B cell (primary cell): ENCODE measurements around the gene PTPN1. TPM values are rescaled to one million over a fixed set of nuclear protein-coding genes. Genes with fewer than 3 reads are reported as not detected.

Experiments used
- ATAC-seq: fragments of 200-7000 bp; cut with Tn5 transposase; one replicate; pipeline ENCODE4 v1.10.0; 2021; ENCODE audit warnings: low read depth, mild to moderate bottlenecking, moderate number of reproducible peaks, moderate library complexity
- CTCF ChIA-PET: fragments of 350-600 bp; sonication (Branson Sonifier 250); formaldehyde crosslinking; loops from one replicate; lab custom pipeline; 2021; ENCODE audit warnings: antibody characterized with exemption, inconsistent platforms; lab: Charles Lee
- POLR2A ChIA-PET: fragments of 350-600 bp; sonication (Branson Sonifier 250); formaldehyde crosslinking; loops from one replicate; lab custom pipeline; 2021; ENCODE audit warnings: antibody characterized with exemption; lab: Charles Lee
- DNase-seq: peaks from one replicate; pipeline ENCODE4 v3.0.0; 2013
- H2AFZ ChIP-seq: 2 replicates; pipeline ENCODE4 v1.6.1; 2012; ENCODE audit warnings: mild to moderate bottlenecking, low read depth, low read length; ENCODE audit not compliant: insufficient read depth, poor library complexity, severe bottlenecking
- H3K27ac ChIP-seq, 2 donors: 1 replicate in 1 of 2; 2 replicates in 1 of 2; pipeline ENCODE4 v1.5.1; 2012 to 2013; ENCODE audit warnings: low read length in 2 of 2, mild to moderate bottlenecking in 2 of 2, moderate library complexity in 1 of 2
- H3K27me3 ChIP-seq, 4 experiments: fragments of 200-600 bp in 1 of 4; sonication (generic) in 1 of 4; replicated peaks in 1 of 4; 1 replicate in 2 of 4; 2 replicates in 2 of 4; pipeline versions ENCODE4 v1.6.1 to v1.7.0; 2013 to 2016; ENCODE audit warnings: low read length in 3 of 4, mild to moderate bottlenecking in 2 of 4, mixed read lengths in 1 of 4, moderate library complexity in 1 of 4; ENCODE audit not compliant: insufficient read depth in 4 of 4, control insufficient read depth in 3 of 4; ENCODE audit errors: control extremely low read depth in 1 of 4
- H3K36me3 ChIP-seq, 2 experiments: replicated peaks in 1 of 2; 1 replicate in 1 of 2; 2 replicates in 1 of 2; pipeline versions ENCODE4 v1.6.1 to v1.7.1; 2013; ENCODE audit warnings: low read length in 1 of 2; ENCODE audit not compliant: insufficient read depth in 2 of 2, control insufficient read depth in 1 of 2; ENCODE audit errors: control extremely low read depth in 1 of 2, extremely low read depth in 1 of 2
- H3K4me1 ChIP-seq, 2 donors: fragments of 200-600 bp in 1 of 2; sonication (generic) in 1 of 2; 1 replicate in 1 of 2; 2 replicates in 1 of 2; pipeline versions ENCODE4 v1.5.1 to v1.6.1; 2013 to 2017; ENCODE audit warnings: low read length in 2 of 2; ENCODE audit not compliant: control insufficient read depth in 2 of 2, insufficient read depth in 2 of 2
- H3K4me2 ChIP-seq: replicated peaks from 2 replicates; pipeline ENCODE3; 2012; ENCODE audit warnings: mild to moderate bottlenecking, low read depth, low read length; ENCODE audit not compliant: poor library complexity, severe bottlenecking
- H3K4me3 ChIP-seq, 5 experiments: fragments of 200-600 bp in 1 of 5; sonication (generic) in 1 of 5; 1 replicate in 3 of 5; 2 replicates in 2 of 5; pipeline versions ENCODE4 v1.5.1 to v1.7.0; 2011 to 2016; ENCODE audit warnings: low read length in 4 of 5, mild to moderate bottlenecking in 4 of 5, low read depth in 2 of 5, control low read depth in 1 of 5, moderate library complexity in 1 of 5; ENCODE audit not compliant: insufficient read depth in 1 of 5; ENCODE audit errors: control extremely low read depth in 1 of 5, extremely low read depth in 1 of 5
- H3K79me2 ChIP-seq: fragments of 200-600 bp; sonication (generic); one replicate; pipeline ENCODE4 v1.6.0; 2016; ENCODE audit warnings: low read length; ENCODE audit not compliant: control insufficient read depth, insufficient read depth
- H3K9ac ChIP-seq: fragments of 200-600 bp; sonication (generic); 2 replicates; pipeline ENCODE4 v1.6.1; 2017; ENCODE audit warnings: mild to moderate bottlenecking, low read length, moderate library complexity
- H3K9me3 ChIP-seq, 3 donors: one replicate each; pipeline versions ENCODE4 v1.6.1 to v1.7.1; 2013; ENCODE audit warnings: low read length in 2 of 3; ENCODE audit not compliant: control insufficient read depth in 2 of 3, insufficient read depth in 1 of 3; ENCODE audit errors: control extremely low read depth in 1 of 3
- H4K20me1 ChIP-seq: 2 replicates; pipeline ENCODE4 v1.6.0; 2012; ENCODE audit warnings: mild to moderate bottlenecking, low read length; ENCODE audit not compliant: insufficient read depth, control insufficient read depth, poor library complexity, severe bottlenecking
- H3K27ac Mint-ChIP-seq: one replicate; pipeline ENCODE4 v1.8.0; 2021; ENCODE audit warnings: mixed read lengths
- H3K27me3 Mint-ChIP-seq: one replicate; pipeline ENCODE4 v1.8.0; 2021; ENCODE audit warnings: mixed read lengths
- H3K4me1 Mint-ChIP-seq: one replicate; pipeline ENCODE4 v1.8.0; 2021; ENCODE audit warnings: mixed read lengths
- H3K4me3 Mint-ChIP-seq: one replicate; pipeline ENCODE4 v1.8.0; 2021; ENCODE audit warnings: mixed read lengths
- H3K9me3 Mint-ChIP-seq: one replicate; pipeline ENCODE4 v1.8.0; 2022; ENCODE audit warnings: mixed read lengths; ENCODE audit not compliant: insufficient read depth
- EZH2 ChIP-seq: IDR thresholded peaks from 2 replicates; pipeline ENCODE4 v1.6.1; 2012; ENCODE audit warnings: borderline replicate concordance, low read depth, mild to moderate bottlenecking, moderate library complexity, low read length; ENCODE audit not compliant: insufficient read depth, poor library complexity, severe bottlenecking
- WGBS: methylation state at CpG from one replicate; pipeline ENCODE4 v1.1.5; 2013; ENCODE audit warnings: missing lambda C conversion rate; ENCODE audit not compliant: insufficient coverage; 5-methylcytosine and 5-hydroxymethylcytosine counted together
- intact Hi-C: fragments of 100-400 bp; cut with micrococcal nuclease; formaldehyde crosslinking; loops from one replicate; pipeline ENCODE4 v1.10.0; 2022
- polyA plus RNA-seq: library from polyadenylated mRNA; depleted of rRNA; stranded (reverse); fragments of >200 nt; gene quantifications from 2 replicates; pipeline ENCODE4 v1.2.3, GENCODE V29; 2012
- total RNA-seq, 2 donors: library from RNA; stranded (reverse); fragments of 120-200 nt in 1 of 2; gene quantifications; 1 replicate in 1 of 2; 2 replicates in 1 of 2; pipeline versions ENCODE4 v1.2.3 to v1.2.4, GENCODE V29; 2013 to 2022
- TF ChIP-seq, protein P1 (sequence below): fragments of 200-600 bp; IDR thresholded peaks from one replicate; pipeline ENCODE4 v1.8.0; 2022; ENCODE audit warnings: antibody characterized with exemption, mild to moderate bottlenecking

Gene PTPN1
- total and polyA plus RNA-seq, 2 donors (not counting 1 experiment from before 2014, with no cell fraction given): 77.4 to 134 TPM

DNA sequence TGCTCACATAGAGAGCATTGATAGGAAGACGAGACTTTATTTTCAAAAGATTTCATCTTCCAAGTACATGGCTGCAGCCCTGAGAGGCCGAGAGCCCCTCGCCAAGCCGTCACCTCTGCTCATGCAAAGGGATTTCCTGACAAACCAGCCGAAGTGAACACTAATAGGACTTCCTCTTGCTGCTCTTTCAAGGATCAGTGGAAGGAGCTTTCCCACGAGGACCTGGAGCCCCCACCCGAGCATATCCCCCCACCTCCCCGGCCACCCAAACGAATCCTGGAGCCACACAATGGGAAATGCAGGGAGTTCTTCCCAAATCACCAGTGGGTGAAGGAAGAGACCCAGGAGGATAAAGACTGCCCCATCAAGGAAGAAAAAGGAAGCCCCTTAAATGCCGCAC is 69.3 kb downstream of the PTPN1 start:
- Histone ChIP-seq H2AFZ (no peak overlapping the region), H3K36me3 (peaks cover 9 to 93% of the 10 kb centered on the region in 2 experiments), H3K9me3 (no peaks in the 10 kb centered on the region), H3K4me3 (no peak overlapping the region), H3K4me2 (no peak overlapping the region), H3K27me3 (no peaks in the 10 kb centered on the region), H3K27ac (no peak overlapping the region), H3K9ac (no peak overlapping the region), H3K79me2 (peaks cover 53% of the 10 kb centered on the region), H3K4me1 (peaks cover 20 to 41% of the 10 kb centered on the region in 2 donors), H4K20me1 (peaks cover 64% of the 10 kb centered on the region)
- Mint-ChIP-seq H3K4me3 (no peak overlapping the region), H3K4me1 (peaks cover 47% of the 10 kb centered on the region), H3K27me3 (no peaks in the 10 kb centered on the region), H3K9me3 (no peaks in the 10 kb centered on the region), H3K27ac (no peak overlapping the region)
- DNase-seq: no peak
- ATAC-seq: no peak
- ChIA-PET CTCF (interaction anchor here (0.6 to 15.6 kb wide), 21 partner anchors 9 to 391 kb away, joined by 3 to 180 read pairs (median 4); partner anchors contain the start of gene PTPN1), POLR2A (no interaction called here)
- intact Hi-C loops: loop anchor here (5.0 kb wide), 1 partner anchor 37 kb away; no protein-coding TSS in a partner anchor
- no peak for TF ChIP-seq EZH2
- TF ChIP-seq, protein P1, sequence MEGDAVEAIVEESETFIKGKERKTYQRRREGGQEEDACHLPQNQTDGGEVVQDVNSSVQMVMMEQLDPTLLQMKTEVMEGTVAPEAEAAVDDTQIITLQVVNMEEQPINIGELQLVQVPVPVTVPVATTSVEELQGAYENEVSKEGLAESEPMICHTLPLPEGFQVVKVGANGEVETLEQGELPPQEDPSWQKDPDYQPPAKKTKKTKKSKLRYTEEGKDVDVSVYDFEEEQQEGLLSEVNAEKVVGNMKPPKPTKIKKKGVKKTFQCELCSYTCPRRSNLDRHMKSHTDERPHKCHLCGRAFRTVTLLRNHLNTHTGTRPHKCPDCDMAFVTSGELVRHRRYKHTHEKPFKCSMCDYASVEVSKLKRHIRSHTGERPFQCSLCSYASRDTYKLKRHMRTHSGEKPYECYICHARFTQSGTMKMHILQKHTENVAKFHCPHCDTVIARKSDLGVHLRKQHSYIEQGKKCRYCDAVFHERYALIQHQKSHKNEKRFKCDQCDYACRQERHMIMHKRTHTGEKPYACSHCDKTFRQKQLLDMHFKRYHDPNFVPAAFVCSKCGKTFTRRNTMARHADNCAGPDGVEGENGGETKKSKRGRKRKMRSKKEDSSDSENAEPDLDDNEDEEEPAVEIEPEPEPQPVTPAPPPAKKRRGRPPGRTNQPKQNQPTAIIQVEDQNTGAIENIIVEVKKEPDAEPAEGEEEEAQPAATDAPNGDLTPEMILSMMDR: no peak
- 71% methylated on average over 3 of the region's 10 CpGs for WGBS

DNA sequence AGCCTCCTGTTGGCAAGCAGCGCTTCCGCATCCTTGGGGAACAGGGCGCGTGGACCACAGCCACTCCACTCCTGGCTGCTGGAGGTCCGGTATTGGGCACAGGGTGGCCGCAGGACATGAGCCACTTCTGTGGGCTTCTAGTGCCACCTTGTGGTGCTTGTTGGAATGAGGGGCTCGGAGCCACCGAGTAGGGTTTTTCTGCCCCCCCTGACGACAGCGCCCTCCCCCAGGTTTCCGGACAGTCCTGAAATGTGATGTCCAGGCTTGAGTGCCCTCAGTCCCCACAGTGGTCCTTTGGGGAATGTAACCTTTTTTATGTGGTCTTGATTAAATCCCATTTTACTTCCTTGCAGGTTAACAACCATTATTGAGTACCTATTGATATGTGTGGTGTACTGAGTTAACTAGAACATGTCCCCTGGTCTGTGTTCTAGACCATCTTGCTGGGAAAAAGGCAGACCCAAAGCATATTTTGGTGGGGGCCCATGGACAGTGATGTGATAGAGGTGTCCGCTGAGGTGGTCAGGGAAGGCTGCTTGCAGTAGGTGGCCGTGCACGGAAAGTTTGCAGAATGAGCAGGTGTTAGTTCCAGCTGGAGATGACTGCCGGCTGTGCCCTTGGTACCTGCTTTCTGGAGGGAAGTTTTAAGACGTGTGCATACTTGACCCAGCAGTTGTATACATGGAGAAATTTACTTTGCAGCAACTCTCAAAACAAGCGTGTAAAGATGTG is 70.0 kb downstream of the PTPN1 start:
- peaks cover 44% of the 10 kb centered on the region for H3K4me1 Mint-ChIP-seq
- Histone ChIP-seq H3K9ac (no peak overlapping the region), H2AFZ (no peak overlapping the region), H3K4me1 (peaks cover 20 to 41% of the 10 kb centered on the region in 2 donors), H3K36me3 (peaks cover 8 to 92% of the 10 kb centered on the region in 2 experiments), H3K4me3 (no peak overlapping the region), H4K20me1 (peaks cover 57% of the 10 kb centered on the region), H3K79me2 (peaks cover 47% of the 10 kb centered on the region), H3K4me2 (no peak overlapping the region), H3K27ac (no peak overlapping the region), H3K9me3 (no peaks in the 10 kb centered on the region), H3K27me3 (no peaks in the 10 kb centered on the region)
- peak; percentile 73 for DNase-seq
- 68% methylated on average over 11 of the region's 17 CpGs for WGBS
- no peaks in the 10 kb centered on the region for H3K9me3 Mint-ChIP-seq
- H3K27me3 Mint-ChIP-seq: no peaks in the 10 kb centered on the region
- peak; percentile 34 for ATAC-seq
- ChIA-PET CTCF (interaction anchor here (0.6 to 15.6 kb wide), 20 partner anchors 9 to 403 kb away, joined by 3 to 180 read pairs (median 5); partner anchors contain the start of gene PTPN1), POLR2A (no interaction called here)
- intact Hi-C loops: loop anchor here (1.0 to 5.0 kb wide), 2 partner anchors 167 to 394 kb away; no protein-coding TSS in a partner anchor
- H3K27ac Mint-ChIP-seq: peak overlapping the region; percentile 82
- no peak overlapping the region for H3K4me3 Mint-ChIP-seq
- TF ChIP-seq EZH2: no peak
- TF ChIP-seq, protein P1: peak; percentile 81
